ENCODE data around the gene EFCAB11. TPM values are rescaled to one million over a fixed set of nuclear protein-coding genes. Genes with fewer than 3 reads are reported as not detected.

The EFCAB11 gene
- total and polyA plus RNA-seq, 2 of the 8 experiments (the other 6 are each of a cell fraction or from before 2014, with no cell fraction given) = 6.8 to 12.8 TPM

- TF ChIP-seq POLR2A (IDR thresholded peaks at IDR 0.05; ENCODE audit: control extremely low read depth in 1 of 2, low read depth in 2 of 2, low read length in 2 of 2) (peak; percentile 55 to 82), POU5F1 (IDR thresholded peaks at IDR 0.05; ENCODE audit: low read depth, low read length) (no peak), NRF1 (IDR thresholded peaks at IDR 0.05; ENCODE audit: low read depth, low read length) (no peak), BACH1 (IDR thresholded peaks at IDR 0.05; ENCODE audit: low read length) (peak; percentile 60), TCF12 (IDR thresholded peaks at IDR 0.05; ENCODE audit: low read depth, low read length) (no peak), RNF2 (IDR thresholded peaks at IDR 0.05; ENCODE audit: borderline replicate concordance, low read depth, low read length, missing control alignments, poor library complexity, severe bottlenecking) (no peak), CTCF (IDR thresholded peaks at IDR 0.05; ENCODE audit: control extremely low read depth in 1 of 3, insufficient read depth in 1 of 3, low read depth in 1 of 3, low read length in 3 of 3) (peak in 2 of 3 experiments; percentile 2 to 18; a peak in 1 of 4 replicates), E2F6 (IDR thresholded peaks at IDR 0.05) (no peak), RXRA (IDR thresholded peaks at IDR 0.05; ENCODE audit: insufficient read depth, low read depth, low read length) (no peak), BCL11A (IDR thresholded peaks at IDR 0.05; ENCODE audit: low read depth in 2 of 2, low read length in 2 of 2) (no peak), CHD1 (IDR thresholded peaks at IDR 0.05; ENCODE audit: low read depth, low read length) (no peak), EGR1 (IDR thresholded peaks at IDR 0.05; ENCODE audit: borderline replicate concordance, low read depth, low read length) (no peak), TBP (IDR thresholded peaks at IDR 0.05; ENCODE audit: low read depth, low read length) (peak; percentile 71), SIX5 (IDR thresholded peaks at IDR 0.05; ENCODE audit: low read depth, low read length) (no peak), YY1 (IDR thresholded peaks at IDR 0.05; ENCODE audit: low read depth, low read length) (no peak), SP4 (IDR thresholded peaks at IDR 0.05; ENCODE audit: low read length) (0 out of 2 replicates have a peak, but pooled peaks have one; percentile 11), USF2 (IDR thresholded peaks at IDR 0.05; ENCODE audit: low read length) (no peak), TEAD4 (IDR thresholded peaks at IDR 0.05; ENCODE audit: low read depth, low read length) (no peak)
Measured at GRCh38 chr14:89954070-89955021, at the start of gene EFCAB11 (continued).
